Measurements from ENCODE around the gene AXL. TPM values are rescaled to one million over a fixed set of nuclear protein-coding genes. Genes with fewer than 3 reads are reported as not detected.
"Not testable (repeated sequence)": the region's sequence is repeated elsewhere in the genome, so short reads cannot be mapped to it uniquely, and the experiment has no call there.

The AXL gene
- total and polyA plus RNA-seq, 2 donors (not counting 3 experiments of a cell fraction or from before 2014, with no cell fraction given), result 86.9 to 172 TPM

GRCh38 chr19:41228486-41228885, 9.5 kb downstream of the AXL start:
- Histone ChIP-seq H3K27ac (ENCODE audit: insufficient read depth, low read depth, low read length) (no peak overlapping the region), H3K36me3 (ENCODE audit: control insufficient read depth in 2 of 2, extremely low read depth in 1 of 2, insufficient read depth in 2 of 2, low read length in 2 of 2) (peaks cover 2% of the 10 kb centered on the region in 2 experiments), H3K9ac (replicated peaks; ENCODE audit: extremely low read depth, insufficient read depth, low read length) (no peak overlapping the region), H3K79me2 (ENCODE audit: control insufficient read depth, insufficient read depth, low read length) (peaks cover 43% of the 10 kb centered on the region), H2AFZ (ENCODE audit: low read depth, low read length) (no peak overlapping the region), H3K4me2 (ENCODE audit: insufficient read depth, low read length) (no peak overlapping the region), H3K27me3 (ENCODE audit: control insufficient read depth in 2 of 2, insufficient read depth in 2 of 2, low read length in 2 of 2) (no peaks in the 10 kb centered on the region), H4K20me1 (replicated peaks; ENCODE audit: control insufficient read depth, extremely low read depth, insufficient read depth, low read length) (no peaks in the 10 kb centered on the region), H3K4me1 (ENCODE audit: control insufficient read depth, extremely low read depth, insufficient read depth, low read length) (peaks cover 28% of the 10 kb centered on the region), H3K9me1 (replicated peaks; ENCODE audit: control insufficient read depth, extremely low read depth, insufficient read depth, low read length) (no peaks in the 10 kb centered on the region), H3K9me3 (replicated peaks; ENCODE audit: control insufficient read depth, insufficient read depth, low read length) (no peaks in the 10 kb centered on the region), H3K4me3 (replicated peaks in 1 of 3; ENCODE audit: insufficient read depth in 1 of 3, low read depth in 1 of 3, low read length in 3 of 3) (no peak overlapping the region)
- TF ChIP-seq POLR2A (IDR thresholded peaks at IDR 0.05; ENCODE audit: low read depth, low read length) (peak; percentile 37), MYC (IDR thresholded peaks at IDR 0.05; ENCODE audit: low read depth, low read length) (no peak)
- FAIRE-seq (no peak), DNase-seq (ENCODE audit: low read depth, low spot score) (no peak)
- CTCF ChIA-PET, result interaction anchor here (1.2 to 1.6 kb wide), 4 partner anchors 24 to 36 kb away, joined by 4 to 5 read pairs (median 4); partner anchors contain the start of gene HNRNPUL1
- BruUV-seq (replicated peaks), result no TSS peak
- POLR2A ChIA-PET, result no interaction called here
- intact Hi-C loops (cut with micrococcal nuclease), result no loop called here
- dilution Hi-C loops (cut with MboI; ENCODE audit: extremely low pct_ligation_motif_present, low sequenced_read_pairs), result no loop called here

GRCh38 chr19:41229338-41229737, 10.3 kb downstream of the AXL start:
- H2AFZ ChIP-seq (ENCODE audit: low read depth, low read length); H3K9me1 ChIP-seq (replicated peaks; ENCODE audit: control insufficient read depth, extremely low read depth, insufficient read depth, low read length); H3K27me3 ChIP-seq (ENCODE audit: control insufficient read depth in 2 of 2, insufficient read depth in 2 of 2, low read length in 2 of 2); H3K36me3 ChIP-seq (ENCODE audit: control insufficient read depth in 2 of 2, extremely low read depth in 1 of 2, insufficient read depth in 2 of 2, low read length in 2 of 2); H3K4me2 ChIP-seq (ENCODE audit: insufficient read depth, low read length); POLR2A ChIA-PET; H3K27ac ChIP-seq (ENCODE audit: insufficient read depth, low read depth, low read length); dilution Hi-C loops (cut with MboI; ENCODE audit: extremely low pct_ligation_motif_present, low sequenced_read_pairs); H3K9ac ChIP-seq (replicated peaks; ENCODE audit: extremely low read depth, insufficient read depth, low read length); DNase-seq (ENCODE audit: low read depth, low spot score); BruUV-seq (replicated peaks); H4K20me1 ChIP-seq (replicated peaks; ENCODE audit: control insufficient read depth, extremely low read depth, insufficient read depth, low read length); H3K9me3 ChIP-seq (replicated peaks; ENCODE audit: control insufficient read depth, insufficient read depth, low read length); H3K4me3 ChIP-seq (replicated peaks in 1 of 3; ENCODE audit: insufficient read depth in 1 of 3, low read depth in 1 of 3, low read length in 3 of 3); intact Hi-C loops (cut with micrococcal nuclease): not testable (repeated sequence)
- Histone ChIP-seq H3K4me1 (ENCODE audit: control insufficient read depth, extremely low read depth, insufficient read depth, low read length) (peaks cover 19% of the 10 kb centered on the region), H3K79me2 (ENCODE audit: control insufficient read depth, insufficient read depth, low read length) (peaks cover 37% of the 10 kb centered on the region)
- CTCF ChIA-PET, result interaction anchor here (1.2 to 1.6 kb wide), 4 partner anchors 25 to 35 kb away, joined by 4 to 5 read pairs (median 4); partner anchors contain the start of gene HNRNPUL1
- peak; percentile 69 for FAIRE-seq

All from endothelial cell of umbilical vein (primary cell).